K562 (cell line): ENCODE measurements around the gene LGR6. TPM values are rescaled to one million over a fixed set of nuclear protein-coding genes. Genes with fewer than 3 reads are reported as not detected.

ENCODE experiments used
- ARHGAP35 ChIP-seq: fragments of 450-650 bp; IDR thresholded peaks from 2 replicates; pipeline ENCODE4 v1.6.1; 2018; ENCODE audit not compliant: partially characterized antibody
- BCOR ChIP-seq: fragments of 450-650 bp; IDR thresholded peaks from 2 replicates; pipeline ENCODE4 v1.6.1; 2016
- CTCFL ChIP-seq: IDR thresholded peaks from 2 replicates; pipeline ENCODE4 v1.6.1; 2011; ENCODE audit warnings: borderline replicate concordance, low read depth, mild to moderate bottlenecking, moderate library complexity, low read length; ENCODE audit not compliant: insufficient read depth, poor library complexity, severe bottlenecking
- HBP1 ChIP-seq: fragments of 450-650 bp; formaldehyde crosslinking; IDR thresholded peaks from 2 replicates; pipeline ENCODE4 v1.4.0; 2022; ENCODE audit warnings: missing genetic modification characterization
- NR2C2 ChIP-seq, 2 experiments: fragments of 200-800 bp in 1 of 2; sonication (Bioruptor generic) in 1 of 2; sonication (generic) in 1 of 2; formaldehyde crosslinking in 1 of 2; IDR thresholded peaks; 2 replicates each; pipeline versions ENCODE4 v1.6.1 to v1.8.0; 2016 to 2022; ENCODE audit warnings: mild to moderate bottlenecking in 1 of 2, missing compliant biosample characterization in 1 of 2, missing genetic modification characterization in 1 of 2, missing genetic modification reagents in 1 of 2
- PHF20 ChIP-seq: fragments of 450-650 bp; IDR thresholded peaks from 2 replicates; pipeline ENCODE4 v1.6.1; 2018; ENCODE audit not compliant: partially characterized antibody
- TOE1 ChIP-seq, 2 experiments: fragments of 450-650 bp in 1 of 2; sonication (generic) in 1 of 2; formaldehyde crosslinking in 1 of 2; IDR thresholded peaks; 2 replicates each; pipeline versions ENCODE4 v1.7.1 to v1.8.0; 2016 to 2022; ENCODE audit warnings: borderline replicate concordance in 2 of 2, mild to moderate bottlenecking in 2 of 2, antibody characterized with exemption in 1 of 2, inconsistent platforms in 1 of 2, low read depth in 1 of 2, missing genetic modification reagents in 1 of 2, moderate library complexity in 1 of 2
- ZNF507 ChIP-seq: conservative IDR thresholded peaks from 2 replicates; pipeline ENCODE4 v1.6.1; 2017; ENCODE audit warnings: missing genetic modification characterization, missing compliant biosample characterization
- polyA plus RNA-seq, 8 experiments: library from polyadenylated mRNA; depleted of rRNA in 4 of 8; stranded (reverse) in 5 of 8; unstranded in 3 of 8; fragments of >200 nt; fragmentation: Nextera tagmentation in 2 of 8; fragmentation: Illumina TruSeq in 1 of 8; extraction: Ambion mirVana in 2 of 8; extraction: Trizol in 1 of 8; gene quantifications; 2 replicates each; pipeline versions ENCODE4 v1.2.1 to v1.2.3, GENCODE V29; 2011 to 2014; ENCODE audit warnings: inconsistent platforms in 1 of 8, missing spikeins in 1 of 8
- total RNA-seq, 7 experiments: library from RNA; depleted of rRNA in 6 of 7; stranded (reverse); fragments of >200 nt in 6 of 7; fragmentation: Illumina TruSeq in 2 of 7; extraction: Trizol in 2 of 7; gene quantifications; 2 replicates each; pipeline versions ENCODE4 v1.2.1 to v1.2.3, GENCODE V29; 2011 to 2021; ENCODE audit warnings: low replicate concordance in 1 of 7

Gene LGR6
- total and polyA plus RNA-seq, 9 of the 15 experiments (the other 6 are each of a cell fraction or from before 2014, with no cell fraction given) = 0.01 to 0.54 (median 0.17) TPM; not detected in 1

- TF ChIP-seq HBP1 (0 out of 2 replicates have a peak, but pooled peaks have one; percentile 29), TOE1 (IDR thresholded peaks at IDR 0.05; ENCODE audit: borderline replicate concordance) (0 out of 2 replicates have a peak, but pooled peaks have one; percentile 30), TOE1 (CRISPR knock-in tag; IDR thresholded peaks at IDR 0.05; ENCODE audit: borderline replicate concordance, low read depth) (no peak), BCOR (peak; percentile 27; the same call in 1 of the 2 replicates), NR2C2 (CRISPR knock-in tag; IDR thresholded peaks at IDR 0.05) (0 out of 2 replicates have a peak, but pooled peaks have one; percentile 23), NR2C2 (tag; IDR thresholded peaks at IDR 0.05) (no peak), ZNF507 (tag) (no peak), ARHGAP35 (peak; percentile 75), PHF20 (peak; percentile 33), CTCFL (peak; percentile 30)
Observed at GRCh38 chr1:202205523-202206190, 12.1 kb downstream of the LGR6 start (continued).
